IMR-90 (cell line): ENCODE data around the gene CASQ1. TPM values are rescaled to one million over a fixed set of nuclear protein-coding genes. Genes with fewer than 3 reads are reported as not detected.

Experiments
- ATAC-seq: fragments of 200-7000 bp; cut with Tn5 transposase; 2 replicates; pipeline ENCODE4 v1.9.1; 2020; ENCODE audit warnings: low read depth, mild to moderate bottlenecking, moderate library complexity
- BruUV-seq: library from RNA; stranded (reverse); fragments of 400-500 nt; replicated peaks from 2 replicates; lab custom pipeline; 2021; lab: Mats Ljungman, UMichigan
- CTCF ChIA-PET: fragments of 300-600 bp; formaldehyde crosslinking; extraction: SDS; loops from one replicate; lab custom pipeline; 2021; ENCODE audit warnings: antibody characterized with exemption; lab: Yijun Ruan, JAX
- POLR2A ChIA-PET: fragments of 300-600 bp; sonication (Branson Sonifier 250); formaldehyde crosslinking; loops from one replicate; lab custom pipeline; 2022; ENCODE audit warnings: antibody characterized with exemption; ENCODE audit not compliant: unreplicated experiment; lab: Charles Lee
- DNase-seq: peaks from one replicate; pipeline ENCODE4 v3.0.0; 2013
- H2AFZ ChIP-seq: replicated peaks from 2 replicates; pipeline ENCODE3; 2013; ENCODE audit warnings: low read length, mild to moderate bottlenecking; ENCODE audit not compliant: poor library complexity
- H2AK5ac ChIP-seq: 2 replicates; pipeline ENCODE4 v1.6.1; 2013; ENCODE audit warnings: low read depth, low read length, inconsistent platforms
- H2AK9ac ChIP-seq: replicated peaks from 2 replicates; pipeline ENCODE3; 2013; ENCODE audit warnings: mild to moderate bottlenecking, low read depth, low read length, moderate library complexity; ENCODE audit not compliant: poor library complexity
- H2BK120ac ChIP-seq: 2 replicates; pipeline ENCODE4 v1.6.1; 2013; ENCODE audit warnings: low read depth, low read length, inconsistent platforms
- H2BK15ac ChIP-seq: 3 replicates; pipeline ENCODE4 v1.6.1; 2013; ENCODE audit warnings: low read depth, low read length, inconsistent platforms
- H2BK20ac ChIP-seq: 2 replicates; pipeline ENCODE4 v1.6.1; 2013; ENCODE audit warnings: low read depth, mild to moderate bottlenecking, inconsistent platforms, low read length, moderate library complexity
- H2BK5ac ChIP-seq: 2 replicates; pipeline ENCODE4 v1.6.1; 2013; ENCODE audit warnings: mild to moderate bottlenecking, low read depth, low read length, inconsistent platforms; ENCODE audit not compliant: poor library complexity, severe bottlenecking
- H3K14ac ChIP-seq: replicated peaks from 2 replicates; pipeline ENCODE4 v1.6.1; 2013; ENCODE audit warnings: low read depth, low read length, inconsistent platforms
- H3K18ac ChIP-seq: 2 replicates; pipeline ENCODE4 v1.6.1; 2013; ENCODE audit warnings: low read depth, low read length, control low read depth
- H3K23ac ChIP-seq: 2 replicates; pipeline ENCODE4 v1.6.1; 2013; ENCODE audit warnings: low read depth, low read length, inconsistent platforms
- H3K27ac ChIP-seq: 2 replicates; pipeline ENCODE4 v1.5.1; 2013; ENCODE audit warnings: mild to moderate bottlenecking, control low read depth, low read length; ENCODE audit not compliant: insufficient read depth
- H3K27me3 ChIP-seq: 2 replicates; pipeline ENCODE4 v1.6.1; 2013; ENCODE audit warnings: low read length; ENCODE audit not compliant: control insufficient read depth, insufficient read depth
- H3K36me3 ChIP-seq: 2 replicates; pipeline ENCODE4 v1.6.1; 2013; ENCODE audit warnings: low read length, mixed read lengths; ENCODE audit not compliant: control insufficient read depth, insufficient read depth
- H3K4ac ChIP-seq: 2 replicates; pipeline ENCODE4 v1.6.1; 2013; ENCODE audit warnings: low read depth, low read length, inconsistent platforms
- H3K4me1 ChIP-seq: 2 replicates; pipeline ENCODE4 v1.6.1; 2013; ENCODE audit warnings: low read length, mixed read lengths; ENCODE audit not compliant: control insufficient read depth, insufficient read depth
- H3K4me2 ChIP-seq: 2 replicates; pipeline ENCODE4 v1.6.1; 2013; ENCODE audit warnings: low read depth, mild to moderate bottlenecking, control low read depth, low read length, moderate library complexity
- H3K4me3 ChIP-seq: 2 replicates; pipeline ENCODE4 v1.5.1; 2013; ENCODE audit warnings: low read depth, mild to moderate bottlenecking, control low read depth, low read length, moderate library complexity; ENCODE audit not compliant: insufficient read depth
- H3K56ac ChIP-seq: 2 replicates; pipeline ENCODE4 v1.6.1; 2013; ENCODE audit warnings: low read length, inconsistent platforms; ENCODE audit not compliant: insufficient read depth; ENCODE audit errors: extremely low read depth
- H3K79me1 ChIP-seq, 2 experiments: 2 replicates each; pipeline ENCODE4 v1.6.1; 2013; ENCODE audit warnings: low read length in 2 of 2, inconsistent platforms in 1 of 2, low read depth in 1 of 2
- H3K9ac ChIP-seq: 2 replicates; pipeline ENCODE4 v1.6.1; 2013; ENCODE audit warnings: low read depth, low read length, control low read depth
- H3K9me1 ChIP-seq: 2 replicates; pipeline ENCODE4 v1.6.1; 2013; ENCODE audit warnings: low read length, inconsistent platforms; ENCODE audit not compliant: insufficient read depth
- H3K9me3 ChIP-seq: 2 replicates; pipeline ENCODE4 v1.6.1; 2013; ENCODE audit warnings: low read length; ENCODE audit not compliant: control insufficient read depth, insufficient read depth
- H4K20me1 ChIP-seq: 2 replicates; pipeline ENCODE4 v1.6.1; 2013; ENCODE audit warnings: low read length, inconsistent platforms; ENCODE audit not compliant: insufficient read depth
- H4K5ac ChIP-seq: 2 replicates; pipeline ENCODE4 v1.6.1; 2013; ENCODE audit warnings: mild to moderate bottlenecking, low read depth, low read length, control low read depth
- H4K8ac ChIP-seq, 2 experiments: 2 replicates each; pipeline ENCODE4 v1.6.1; 2013; ENCODE audit warnings: low read depth in 2 of 2, low read length in 2 of 2, control low read depth in 1 of 2, inconsistent platforms in 1 of 2
- H4K91ac ChIP-seq: 2 replicates; pipeline ENCODE4 v1.6.1; 2013; ENCODE audit warnings: low read depth, low read length, inconsistent platforms; ENCODE audit not compliant: insufficient read depth
- BHLHE40 ChIP-seq: fragments of 150-350 bp; IDR thresholded peaks from 2 replicates; pipeline ENCODE4 v1.6.1; 2016; ENCODE audit warnings: mild to moderate bottlenecking, low read depth, low read length
- CEBPB ChIP-seq: IDR thresholded peaks from 2 replicates; pipeline ENCODE4 v1.6.1; 2012; ENCODE audit warnings: low read depth, low read length, improper control_type of control experiment
- CHD1 ChIP-seq: IDR thresholded peaks from 2 replicates; pipeline ENCODE4 v1.6.1; 2012; ENCODE audit warnings: low read depth, low read length, improper control_type of control experiment
- ELK1 ChIP-seq: fragments of 150-350 bp; IDR thresholded peaks from 2 replicates; pipeline ENCODE4 v1.6.1; 2016; ENCODE audit warnings: low read depth, mild to moderate bottlenecking, low read length, moderate library complexity, borderline replicate concordance
- MXI1 ChIP-seq: IDR thresholded peaks from 2 replicates; pipeline ENCODE4 v1.6.1; 2012; ENCODE audit warnings: low read depth, mild to moderate bottlenecking, low read length, moderate library complexity, borderline replicate concordance
- POLR2A ChIP-seq: IDR thresholded peaks from 2 replicates; pipeline ENCODE4 v1.6.1; 2012; ENCODE audit warnings: mild to moderate bottlenecking, low read depth, low read length
- RAD21 ChIP-seq: IDR thresholded peaks from 2 replicates; pipeline ENCODE4 v1.6.1; 2012; ENCODE audit warnings: low read length, improper control_type of control experiment
- RFX5 ChIP-seq: IDR thresholded peaks from 2 replicates; pipeline ENCODE4 v1.8.0; 2012; ENCODE audit warnings: low read depth, mild to moderate bottlenecking, low read length, moderate library complexity
- SMC3 ChIP-seq: fragments of 150-350 bp; IDR thresholded peaks from 2 replicates; pipeline ENCODE4 v1.6.1; 2016; ENCODE audit warnings: low read depth, mild to moderate bottlenecking, antibody characterized with exemption, low read length, moderate library complexity
- USF2 ChIP-seq: fragments of 150-350 bp; IDR thresholded peaks from 2 replicates; pipeline ENCODE4 v1.6.1; 2017; ENCODE audit warnings: mild to moderate bottlenecking, antibody characterized with exemption, low read length, low read depth
- WGBS, 2 experiments: methylation state at CpG; one replicate each; pipeline versions ENCODE4 v1.1.5 to v1.1.7; 2013; ENCODE audit warnings: missing lambda C conversion rate in 2 of 2; ENCODE audit not compliant: insufficient read length in 1 of 2; ENCODE audit errors: extremely low coverage in 2 of 2; 5-methylcytosine and 5-hydroxymethylcytosine counted together
- dilution Hi-C: fragments of 300-500 bp; cut with HindIII; formaldehyde crosslinking; loops from one replicate; pipeline ENCODE4 v1.14.3; 2018; ENCODE audit warnings: low sequenced_read_pairs; ENCODE audit not compliant: unreplicated experiment
- in situ Hi-C: fragments of 300-500 bp; cut with MboI; formaldehyde crosslinking; loops from 3 replicates; pipeline ENCODE4 v1.14.3; 2019; ENCODE audit warnings: low sequenced_read_pairs, inconsistent platforms, mixed read lengths
- intact Hi-C: fragments of 100-400 bp; cut with micrococcal nuclease; formaldehyde crosslinking; loops from 2 replicates; pipeline ENCODE4 v1.10.0; 2022
- polyA plus RNA-seq, 3 experiments: library from polyadenylated mRNA; depleted of rRNA; stranded (reverse); fragments of >200 nt; gene quantifications; 2 replicates each; pipeline ENCODE4 v1.2.3, GENCODE V29; 2012; ENCODE audit warnings: low replicate concordance in 1 of 3
- total RNA-seq: library from RNA; depleted of rRNA; stranded (reverse); fragments of >200 nt; gene quantifications from 2 replicates; pipeline ENCODE4 v1.2.3, GENCODE V29; 2012
- TF ChIP-seq, protein P1 (sequence below): conservative IDR thresholded peaks from 2 replicates; pipeline ENCODE4 v1.5.1; 2012; ENCODE audit warnings: mild to moderate bottlenecking, low read depth, low read length, improper control_type of control experiment

Gene CASQ1
- total and polyA plus RNA-seq, 2 of the 4 experiments (the other 2 are of a cell fraction): 0.18 to 0.21 TPM

DNA sequence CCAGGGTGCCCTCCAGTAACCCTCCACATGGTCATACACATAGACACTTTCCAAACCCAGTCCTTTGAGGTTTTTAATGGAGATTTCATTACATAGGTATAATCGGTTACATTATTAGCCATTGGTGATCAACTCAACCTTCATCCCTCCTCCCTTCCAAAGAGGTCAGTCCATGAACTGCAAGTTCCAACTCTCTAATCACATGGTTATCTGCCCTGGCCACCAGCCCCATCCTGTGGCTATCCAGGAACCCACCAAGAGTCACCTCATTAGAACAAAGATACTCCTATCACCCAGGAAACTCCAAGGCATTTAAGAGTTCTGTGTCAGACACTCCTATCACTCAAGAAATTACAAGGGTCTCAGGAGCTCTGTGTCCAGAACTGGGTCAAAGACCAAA is 26.8 kb upstream of the CASQ1 start:
- TF ChIP-seq RAD21 (peak; percentile 12; the same call in 1 of the 2 replicates), POLR2A (no peak), RFX5 (no peak), CEBPB (no peak), MXI1 (no peak), ELK1 (no peak), CHD1 (no peak), SMC3 (no peak), BHLHE40 (no peak), USF2 (no peak)
- TF ChIP-seq, protein P1, sequence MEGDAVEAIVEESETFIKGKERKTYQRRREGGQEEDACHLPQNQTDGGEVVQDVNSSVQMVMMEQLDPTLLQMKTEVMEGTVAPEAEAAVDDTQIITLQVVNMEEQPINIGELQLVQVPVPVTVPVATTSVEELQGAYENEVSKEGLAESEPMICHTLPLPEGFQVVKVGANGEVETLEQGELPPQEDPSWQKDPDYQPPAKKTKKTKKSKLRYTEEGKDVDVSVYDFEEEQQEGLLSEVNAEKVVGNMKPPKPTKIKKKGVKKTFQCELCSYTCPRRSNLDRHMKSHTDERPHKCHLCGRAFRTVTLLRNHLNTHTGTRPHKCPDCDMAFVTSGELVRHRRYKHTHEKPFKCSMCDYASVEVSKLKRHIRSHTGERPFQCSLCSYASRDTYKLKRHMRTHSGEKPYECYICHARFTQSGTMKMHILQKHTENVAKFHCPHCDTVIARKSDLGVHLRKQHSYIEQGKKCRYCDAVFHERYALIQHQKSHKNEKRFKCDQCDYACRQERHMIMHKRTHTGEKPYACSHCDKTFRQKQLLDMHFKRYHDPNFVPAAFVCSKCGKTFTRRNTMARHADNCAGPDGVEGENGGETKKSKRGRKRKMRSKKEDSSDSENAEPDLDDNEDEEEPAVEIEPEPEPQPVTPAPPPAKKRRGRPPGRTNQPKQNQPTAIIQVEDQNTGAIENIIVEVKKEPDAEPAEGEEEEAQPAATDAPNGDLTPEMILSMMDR: peak; percentile 14; the same call in 1 of the 2 replicates
- no TSS peak for BruUV-seq
- Histone ChIP-seq H3K4me2 (no peak overlapping the region), H3K79me1 (no peaks in the 10 kb centered on the region), H3K14ac (no peak overlapping the region), H4K8ac (no peak overlapping the region), H3K9me3 (no peaks in the 10 kb centered on the region), H2BK15ac (no peak overlapping the region), H3K4me3 (no peak overlapping the region), H2BK20ac (no peak overlapping the region), H3K4me1 (no peaks in the 10 kb centered on the region), H2AFZ (no peak overlapping the region), H2AK5ac (no peak overlapping the region), H3K36me3 (no peaks in the 10 kb centered on the region), H3K9me1 (no peaks in the 10 kb centered on the region), H2BK120ac (no peak overlapping the region), H3K18ac (no peak overlapping the region), H2AK9ac (no peak overlapping the region), H3K4ac (no peak overlapping the region), H4K20me1 (no peaks in the 10 kb centered on the region), H3K27ac (no peak overlapping the region), H3K56ac (no peak overlapping the region), H2BK5ac (no peak overlapping the region), H4K5ac (no peak overlapping the region), H4K91ac (no peak overlapping the region), H3K9ac (no peak overlapping the region), H3K23ac (no peak overlapping the region), H3K27me3 (peaks cover 43% of the 10 kb centered on the region)
- ChIA-PET POLR2A (no interaction called here), CTCF (no interaction called here)
- ATAC-seq (no peak), DNase-seq (no peak)
- dilution Hi-C loops: no loop called here
- in situ Hi-C loops: no loop called here
- no CpG with 5 or more reads among the region's 1 CpG for WGBS, 2 experiments
- intact Hi-C loops: no loop called here
